GM12878 (cell line): Measurements from ENCODE around the gene PTPMT1. TPM values are rescaled to one million over a fixed set of nuclear protein-coding genes. Genes with fewer than 3 reads are reported as not detected.

Source experiments
- ATAC-seq: fragments of 200-7000 bp; cut with Tn5 transposase; 3 replicates; pipeline ENCODE4 v1.9.1; 2020; ENCODE audit warnings: mild to moderate bottlenecking, moderate library complexity
- BruUV-seq: library from RNA; stranded (reverse); fragments of 400-500 nt; replicated peaks from 2 replicates; lab custom pipeline; 2021; lab: Mats Ljungman, UMichigan
- CTCF ChIA-PET: fragments of 300-600 bp; sonication (Branson Sonifier 250); formaldehyde crosslinking; extraction: SDS; loops from one replicate; lab custom pipeline; 2021; ENCODE audit warnings: inconsistent platforms; lab: Yijun Ruan, JAX
- POLR2A ChIA-PET: fragments of 350-600 bp; formaldehyde crosslinking; extraction: SDS; loops from one replicate; lab custom pipeline; 2021; ENCODE audit warnings: inconsistent platforms; lab: Charles Lee
- RAD21 ChIA-PET: fragments of 300-600 bp; sonication (Branson Sonifier 250); formaldehyde crosslinking; loops from one replicate; lab custom pipeline; 2023; ENCODE audit warnings: antibody characterized with exemption; ENCODE audit not compliant: unreplicated experiment; lab: Charles Lee
- SMC1A ChIA-PET: fragments of 300-600 bp; sonication (Branson Sonifier 250); formaldehyde crosslinking; loops from one replicate; lab custom pipeline; 2023; ENCODE audit not compliant: unreplicated experiment, uncharacterized antibody; lab: Charles Lee
- DNase-seq: peaks from one replicate; pipeline ENCODE4 v3.0.0-alpha.2; 2011; ENCODE audit warnings: low read depth, low spot score
- FAIRE-seq: peaks from 3 replicates; lab custom pipeline; 2011; peaks lifted over from hg19 to GRCh38; lab: Jason Lieb, UNC
- H2AFZ ChIP-seq: 2 replicates; pipeline ENCODE4 v1.6.0; 2011; ENCODE audit warnings: low read depth, low read length, control low read depth; ENCODE audit not compliant: control insufficient read depth
- H3K27ac ChIP-seq: 2 replicates; pipeline ENCODE4 v1.5.1; 2011; ENCODE audit warnings: control low read depth; ENCODE audit not compliant: control insufficient read depth, insufficient read depth
- H3K27me3 ChIP-seq, 2 experiments: replicated peaks in 1 of 2; 2 replicates each; pipeline versions ENCODE4 v1.6.0 to v1.6.1; 2011; ENCODE audit warnings: low read length in 1 of 2; ENCODE audit not compliant: control insufficient read depth in 2 of 2, insufficient read depth in 2 of 2
- H3K36me3 ChIP-seq, 2 experiments: 2 replicates each; pipeline ENCODE4 v1.5.1; 2011; ENCODE audit warnings: low read length in 1 of 2; ENCODE audit not compliant: control insufficient read depth in 2 of 2, insufficient read depth in 2 of 2
- H3K4me1 ChIP-seq: 2 replicates; pipeline ENCODE4 v1.6.1; 2011; ENCODE audit warnings: mild to moderate bottlenecking, low read length, moderate library complexity, mixed read lengths; ENCODE audit not compliant: control insufficient read depth, insufficient read depth
- H3K4me2 ChIP-seq: 2 replicates; pipeline ENCODE4 v1.6.0; 2011; ENCODE audit warnings: control low read depth; ENCODE audit not compliant: control insufficient read depth, insufficient read depth
- H3K4me3 ChIP-seq: fragments of 200-600 bp; sonication (generic); 2 replicates; pipeline ENCODE4 v1.5.1; 2016
- H3K79me2 ChIP-seq: 2 replicates; pipeline ENCODE4 v1.6.0; 2011; ENCODE audit warnings: low read length; ENCODE audit not compliant: control insufficient read depth, insufficient read depth
- H3K9ac ChIP-seq: 2 replicates; pipeline ENCODE4 v1.8.0; 2011; ENCODE audit warnings: low read length, control low read depth, mixed read lengths; ENCODE audit not compliant: control insufficient read depth, insufficient read depth
- H3K9me3 ChIP-seq: replicated peaks from 3 replicates; pipeline ENCODE4 v1.5.1; 2011; ENCODE audit warnings: mild to moderate bottlenecking, low read length; ENCODE audit not compliant: control insufficient read depth, insufficient read depth
- H4K20me1 ChIP-seq: 2 replicates; pipeline ENCODE4 v1.6.0; 2011; ENCODE audit not compliant: control insufficient read depth, insufficient read depth
- IKZF1 ChIP-seq: fragments of 450-650 bp; conservative IDR thresholded peaks from 2 replicates; pipeline ENCODE4 v1.6.1; 2017; ENCODE audit warnings: antibody characterized with exemption, mild to moderate bottlenecking
- PRDM15 ChIP-seq: fragments of 450-650 bp; formaldehyde crosslinking; IDR thresholded peaks from 2 replicates; pipeline ENCODE4 v1.4.0; 2020; ENCODE audit warnings: mild to moderate bottlenecking, moderate library complexity
- RUNX3 ChIP-seq: IDR thresholded peaks from 2 replicates; pipeline ENCODE4 v1.6.1; 2012; ENCODE audit warnings: low read length, inconsistent platforms
- WGBS: methylation state at CpG from one replicate; pipeline ENCODE4 v1.1.6; 2016; ENCODE audit warnings: low lambda C conversion rate; ENCODE audit not compliant: insufficient replicate concordance, insufficient coverage; ENCODE audit errors: missing lambda C conversion rate; 5-methylcytosine and 5-hydroxymethylcytosine counted together
- in situ Hi-C: fragments of 300-500 bp; cut with MboI; formaldehyde crosslinking; loops from 9 replicates; pipeline ENCODE4 v1.14.3; 2018; ENCODE audit warnings: mixed read lengths
- intact Hi-C: fragments of 100-400 bp; cut with micrococcal nuclease; formaldehyde crosslinking; loops from one replicate; pipeline ENCODE4 v1.14.2; 2022; ENCODE audit not compliant: unreplicated experiment
- polyA plus RNA-seq, 11 experiments: library from polyadenylated mRNA; depleted of rRNA in 4 of 11; unstranded in 6 of 11; stranded (reverse) in 5 of 11; fragments of >200 nt; fragmentation: Nextera tagmentation in 4 of 11; fragmentation: Illumina TruSeq in 1 of 11; extraction: Ambion mirVana in 4 of 11; extraction: Trizol in 1 of 11; gene quantifications; 1 replicate in 1 of 11; 2 replicates in 10 of 11; pipeline versions ENCODE4 v1.2.1 to v1.2.3, GENCODE V29; 2011 to 2016; ENCODE audit warnings: inconsistent platforms in 2 of 11, missing spikeins in 2 of 11, low read depth in 1 of 11
- total RNA-seq, 4 experiments: library from RNA; depleted of rRNA in 3 of 4; stranded (reverse); fragments of >200 nt in 3 of 4; fragmentation: Illumina TruSeq in 1 of 4; extraction: Trizol in 1 of 4; gene quantifications; 2 replicates each; pipeline versions ENCODE4 v1.2.1 to v1.2.3, GENCODE V29; 2013 to 2021

PTPMT1 gene
- total and polyA plus RNA-seq, 10 of the 15 experiments (the other 5 are each of a cell fraction or from before 2014, with no cell fraction given) = 12.0 to 116 (median 58.2) TPM

GRCh38 chr11:47592251-47592650 is 26.9 kb downstream of the PTPMT1 start:
- H3K36me3 ChIP-seq = no peaks in the 10 kb centered on the region
- ATAC-seq = peak; percentile 28

More at GRCh38 chr11:47592251-47592650, 26.9 kb downstream of the PTPMT1 start:
- RAD21 ChIA-PET = no interaction called here
- Histone ChIP-seq H3K79me2 (no peaks in the 10 kb centered on the region), H3K27ac (no peak overlapping the region), H3K4me1 (peaks cover 7% of the 10 kb centered on the region), H3K9ac (no peak overlapping the region), H2AFZ (peak overlapping the region; percentile 77; the same call in 1 of the 2 replicates), H3K9me3 (no peaks in the 10 kb centered on the region), H3K4me2 (peak overlapping the region; percentile 55; the same call in 1 of the 2 replicates), H3K4me3 (no peak overlapping the region), H3K27me3 (peaks cover 3 to 23% of the 10 kb centered on the region in 2 experiments), H4K20me1 (no peaks in the 10 kb centered on the region)
- CTCF ChIA-PET = interaction anchor here (0.7 to 1.6 kb wide), 2 partner anchors 19 to 25 kb away, joined by 3 to 4 read pairs; no protein-coding TSS in a partner anchor
- FAIRE-seq (no peak), DNase-seq (no peak)
- in situ Hi-C loops (no loop called here), intact Hi-C loops (no loop called here)
- SMC1A ChIA-PET = interaction anchor here (0.9 to 1.2 kb wide), 3 partner anchors 13 to 94 kb away, joined by 3 to 4 read pairs (median 4); partner anchors contain the start of genes KBTBD4 and NDUFS3
- WGBS = 30% methylated on average over 4 of the region's 4 CpGs
- POLR2A ChIA-PET = interaction anchor here (0.5 kb wide), 1 partner anchor 45 kb away, joined by 4 read pairs; no protein-coding TSS in a partner anchor
- no peak for TF ChIP-seq RUNX3
- TF ChIP-seq IKZF1 = 0 out of 2 replicates have a peak, but pooled peaks have one; percentile 18
- TF ChIP-seq PRDM15 (CRISPR knock-in tag) = no peak
- no TSS peak for BruUV-seq
